GM12872 (cell line): ENCODE measurements around the gene GLIS1.

ENCODE experiments used
- CTCF ChIP-seq: IDR thresholded peaks from 3 replicates; pipeline ENCODE4 v1.5.1; 2011; ENCODE audit warnings: low read depth, mild to moderate bottlenecking, low read length, moderate library complexity; ENCODE audit not compliant: insufficient read depth

The GLIS1 gene

GRCh38 chr1:53687426-53687825 lies 51.5 kb downstream of the GLIS1 start:
- no peak for TF ChIP-seq CTCF

- TF ChIP-seq CTCF = no peak
Observed at GRCh38 chr1:53686965-53687267, 52.0 kb downstream of the GLIS1 start.

- no peak for TF ChIP-seq CTCF
Observed at GRCh38 chr1:53686091-53686964, 52.6 kb downstream of the GLIS1 start.

GRCh38 chr1:53685272-53686051 lies 53.5 kb downstream of the GLIS1 start:
- no peak for TF ChIP-seq CTCF

GRCh38 chr1:53684741-53685140 lies 54.2 kb downstream of the GLIS1 start:
- no peak for TF ChIP-seq CTCF

GRCh38 chr1:53683986-53684740 lies 54.8 kb downstream of the GLIS1 start:
- TF ChIP-seq CTCF = no peak

GRCh38 chr1:53682881-53683280 lies 56.1 kb downstream of the GLIS1 start:
- no peak for TF ChIP-seq CTCF
